ENCODE data around the gene MEF2D.

The MEF2D gene

DNA sequence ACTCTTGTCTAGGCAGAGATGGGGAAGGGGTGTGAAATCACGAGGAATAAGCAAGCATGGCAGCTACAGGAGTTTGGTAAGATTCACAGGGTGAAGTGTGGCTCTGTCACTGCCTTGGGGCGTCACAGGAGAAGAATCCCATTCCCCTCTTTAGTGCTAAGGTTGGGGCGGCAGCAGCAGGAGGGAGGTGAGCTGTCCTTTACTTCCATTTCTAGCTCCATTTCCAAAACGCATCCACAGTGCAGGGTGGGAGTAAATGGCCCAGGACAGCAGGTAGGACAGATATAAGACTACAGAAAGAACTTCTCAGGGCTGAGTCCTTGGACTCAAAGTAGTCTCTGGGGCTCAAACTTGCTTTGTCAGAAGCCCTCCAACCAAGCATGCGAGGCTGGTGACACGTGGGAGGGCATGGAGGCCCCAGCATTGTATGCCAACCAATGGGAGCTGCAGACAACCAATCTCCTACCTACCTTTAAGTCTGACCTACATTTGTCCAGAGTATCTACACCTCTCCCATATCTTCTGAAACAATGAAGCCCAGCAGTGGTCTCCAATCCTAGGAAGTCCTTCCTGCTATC is 8.5 kb downstream of the MEF2D start:
- Histone ChIP-seq H3K4me1 (ENCODE audit: low read length) (peaks cover 97% of the 10 kb centered on the region), H3K36me3 (replicated peaks; ENCODE audit: insufficient read depth, low read length) (0 out of 2 replicates have a peak, but pooled peaks cover 8% of the 10 kb centered on the region), H3K27me3 (replicated peaks; ENCODE audit: insufficient read depth, low read length) (no peaks in the 10 kb centered on the region), H3F3A (ENCODE audit: insufficient read depth, low read length) (peaks cover 93% of the 10 kb centered on the region), H3K9me3 (replicated peaks; ENCODE audit: insufficient read depth, low read length) (no peaks in the 10 kb centered on the region), H4K20me1 (ENCODE audit: insufficient read depth, low read length) (no peaks in the 10 kb centered on the region), H3K4me3 (ENCODE audit: low read length) (no peak overlapping the region), H3K79me2 (ENCODE audit: low read length) (peaks cover 98% of the 10 kb centered on the region), H3K9me2 (replicated peaks; ENCODE audit: insufficient read depth, low read length) (no peaks in the 10 kb centered on the region), H3K4me2 (ENCODE audit: low read depth, low read length) (peak overlapping the region; percentile 90), H3K27ac (ENCODE audit: low read length) (peak overlapping the region; percentile 83; the same call in 1 of the 2 replicates), H3K9ac (ENCODE audit: low read length) (no peak overlapping the region), H2AFZ (ENCODE audit: low read length) (no peak overlapping the region)
- no peak for DNase-seq
- TF ChIP-seq EZH2 (optimal IDR thresholded peaks at IDR 0.05; ENCODE audit: low read depth, low read length), result no peak

DNA sequence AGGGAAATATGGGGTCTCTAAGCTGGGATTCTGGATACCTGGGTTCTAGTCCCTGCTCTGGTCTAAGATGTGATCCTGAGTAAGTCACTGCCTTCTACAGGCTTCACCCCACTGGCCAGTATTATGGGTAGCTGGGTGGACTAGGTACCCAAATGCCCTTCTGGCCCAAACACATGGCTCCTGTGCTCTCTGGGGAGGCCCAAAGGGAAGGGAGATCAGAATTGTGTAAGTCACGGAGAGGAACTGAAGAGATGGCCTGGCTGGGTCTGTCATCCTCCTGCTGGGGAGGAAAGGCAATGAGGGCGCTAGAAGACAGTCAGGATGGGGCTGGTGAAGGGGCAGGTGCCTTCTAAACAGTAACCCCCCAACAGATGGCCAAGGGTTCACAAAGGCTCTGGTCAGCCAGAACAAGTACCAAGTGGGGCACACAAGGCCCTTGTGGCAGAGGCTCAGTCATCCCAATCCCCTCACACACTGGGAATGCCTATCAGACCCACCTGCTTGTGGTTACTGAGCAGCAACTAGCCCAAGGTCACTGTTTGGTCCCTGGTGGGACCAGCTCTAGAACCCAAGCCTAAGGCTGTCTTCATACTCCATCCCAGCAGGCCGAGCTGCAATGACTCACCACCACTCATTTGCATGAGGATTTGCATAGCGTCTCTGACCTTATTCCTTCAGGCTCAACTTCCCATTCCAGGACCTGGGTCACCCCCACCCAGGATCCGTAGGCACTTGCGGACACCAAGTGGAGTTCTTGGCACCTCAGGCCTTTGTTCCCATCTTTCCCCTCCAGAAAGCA is 9.2 kb downstream of the MEF2D start:
- Histone ChIP-seq H3K4me3 (ENCODE audit: low read length) (no peak overlapping the region; the same call in 1 of the 2 replicates), H3K27ac (ENCODE audit: low read length) (peak overlapping the region; percentile 83), H3K9ac (ENCODE audit: low read length) (peak overlapping the region; percentile 66), H2AFZ (ENCODE audit: low read length) (no peak overlapping the region), H4K20me1 (ENCODE audit: insufficient read depth, low read length) (no peaks in the 10 kb centered on the region; the same call in 1 of the 2 replicates), H3K27me3 (replicated peaks; ENCODE audit: insufficient read depth, low read length) (no peaks in the 10 kb centered on the region), H3K4me1 (ENCODE audit: low read length) (peaks cover 97% of the 10 kb centered on the region), H3K79me2 (ENCODE audit: low read length) (peaks cover 98% of the 10 kb centered on the region), H3K4me2 (ENCODE audit: low read depth, low read length) (peak overlapping the region; percentile 90), H3K36me3 (replicated peaks; ENCODE audit: insufficient read depth, low read length) (0 out of 2 replicates have a peak, but pooled peaks cover 8% of the 10 kb centered on the region), H3F3A (ENCODE audit: insufficient read depth, low read length) (peaks cover 86% of the 10 kb centered on the region), H3K9me3 (replicated peaks; ENCODE audit: insufficient read depth, low read length) (no peaks in the 10 kb centered on the region), H3K9me2 (replicated peaks; ENCODE audit: insufficient read depth, low read length) (no peaks in the 10 kb centered on the region)
- DNase-seq, result no peak
- TF ChIP-seq, protein P1, sequence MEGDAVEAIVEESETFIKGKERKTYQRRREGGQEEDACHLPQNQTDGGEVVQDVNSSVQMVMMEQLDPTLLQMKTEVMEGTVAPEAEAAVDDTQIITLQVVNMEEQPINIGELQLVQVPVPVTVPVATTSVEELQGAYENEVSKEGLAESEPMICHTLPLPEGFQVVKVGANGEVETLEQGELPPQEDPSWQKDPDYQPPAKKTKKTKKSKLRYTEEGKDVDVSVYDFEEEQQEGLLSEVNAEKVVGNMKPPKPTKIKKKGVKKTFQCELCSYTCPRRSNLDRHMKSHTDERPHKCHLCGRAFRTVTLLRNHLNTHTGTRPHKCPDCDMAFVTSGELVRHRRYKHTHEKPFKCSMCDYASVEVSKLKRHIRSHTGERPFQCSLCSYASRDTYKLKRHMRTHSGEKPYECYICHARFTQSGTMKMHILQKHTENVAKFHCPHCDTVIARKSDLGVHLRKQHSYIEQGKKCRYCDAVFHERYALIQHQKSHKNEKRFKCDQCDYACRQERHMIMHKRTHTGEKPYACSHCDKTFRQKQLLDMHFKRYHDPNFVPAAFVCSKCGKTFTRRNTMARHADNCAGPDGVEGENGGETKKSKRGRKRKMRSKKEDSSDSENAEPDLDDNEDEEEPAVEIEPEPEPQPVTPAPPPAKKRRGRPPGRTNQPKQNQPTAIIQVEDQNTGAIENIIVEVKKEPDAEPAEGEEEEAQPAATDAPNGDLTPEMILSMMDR (IDR thresholded peaks at IDR 0.05; ENCODE audit: low read length), result no peak
- no peak for TF ChIP-seq EZH2 (optimal IDR thresholded peaks at IDR 0.05; ENCODE audit: low read depth, low read length)
- TF ChIP-seq EZH2phosphoT487 (IDR thresholded peaks at IDR 0.05; ENCODE audit: low read length), result no peak

DNA sequence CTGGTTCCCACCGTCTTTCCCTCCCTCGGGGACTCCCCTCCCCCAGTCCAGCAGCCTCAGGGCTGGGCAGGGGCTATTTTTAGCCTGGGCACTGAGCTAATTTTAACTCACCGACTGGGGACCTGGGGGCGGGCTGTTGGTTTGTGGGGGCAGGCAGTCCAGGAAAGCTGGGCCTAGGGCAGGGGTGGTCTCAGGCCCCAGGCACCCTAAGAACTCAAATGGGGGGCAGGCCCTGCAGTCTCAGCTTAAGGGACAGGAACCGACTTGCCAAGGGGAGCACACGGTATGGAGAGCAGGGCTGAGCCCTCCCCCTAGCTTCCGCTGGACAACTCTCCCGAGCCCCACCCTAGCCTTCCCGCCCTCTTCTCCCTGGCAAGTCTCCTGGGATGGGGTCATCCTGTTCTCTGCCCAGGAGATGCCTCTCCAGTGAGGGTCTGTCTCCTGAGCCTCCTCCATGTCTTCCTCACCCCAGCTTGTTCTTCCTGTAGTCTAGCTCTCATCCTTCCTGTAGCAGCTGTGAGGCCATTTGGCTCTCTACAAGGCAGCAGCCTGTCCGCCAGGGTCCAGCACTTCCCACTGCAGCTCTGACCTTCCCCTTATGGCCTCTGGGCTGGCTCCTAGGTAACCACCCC is 10.1 kb downstream of the MEF2D start:
- Histone ChIP-seq H3F3A (ENCODE audit: insufficient read depth, low read length) (peaks cover 77% of the 10 kb centered on the region), H3K36me3 (replicated peaks; ENCODE audit: insufficient read depth, low read length) (0 out of 2 replicates have a peak, but pooled peaks cover 8% of the 10 kb centered on the region), H3K27ac (ENCODE audit: low read length) (peak overlapping the region; percentile 83), H3K4me1 (ENCODE audit: low read length) (peaks cover 95% of the 10 kb centered on the region), H4K20me1 (ENCODE audit: insufficient read depth, low read length) (no peaks in the 10 kb centered on the region; the same call in 1 of the 2 replicates), H3K9ac (ENCODE audit: low read length) (peak overlapping the region; percentile 66), H3K79me2 (ENCODE audit: low read length) (peaks cover 100% of the 10 kb centered on the region), H3K4me2 (ENCODE audit: low read depth, low read length) (peak overlapping the region; percentile 90), H3K9me2 (replicated peaks; ENCODE audit: insufficient read depth, low read length) (no peaks in the 10 kb centered on the region), H3K27me3 (replicated peaks; ENCODE audit: insufficient read depth, low read length) (no peaks in the 10 kb centered on the region), H2AFZ (ENCODE audit: low read length) (no peak overlapping the region), H3K9me3 (replicated peaks; ENCODE audit: insufficient read depth, low read length) (no peaks in the 10 kb centered on the region), H3K4me3 (ENCODE audit: low read length) (peak overlapping the region; percentile 56)
- TF ChIP-seq EZH2phosphoT487 (IDR thresholded peaks at IDR 0.05; ENCODE audit: low read length), result no peak
- no peak for TF ChIP-seq EZH2 (optimal IDR thresholded peaks at IDR 0.05; ENCODE audit: low read depth, low read length)
- TF ChIP-seq, protein P1 (IDR thresholded peaks at IDR 0.05; ENCODE audit: low read length), result 0 out of 2 replicates have a peak, but pooled peaks have one; percentile 5
- DNase-seq, result peak; percentile 60

All from MM.1S (cell line).